ENCODE data around the gene EIF1AY. TPM values are rescaled to one million over a fixed set of nuclear protein-coding genes. Genes with fewer than 3 reads are reported as not detected.
A peak's percentile ranks its signal among the peaks of the same experiment; 100 is the strongest.
"Not testable (repeated sequence)": the region's sequence is repeated elsewhere in the genome, so short reads cannot be mapped to it uniquely, and the experiment has no call there.

The EIF1AY gene
- total RNA-seq: 29.0 TPM in 1 of 2 replicates, not detected in the other

- DNase-seq: peak; percentile 91
Measured at GRCh38 chrY:20575531-20576121, at the start of gene EIF1AY. Gene EIF1AY (plus strand): TSS chrY:20575776. CDS start chrY:20575872, 96 bp downstream.

- DNase-seq: no peak
Measured at GRCh38 chrY:20528435-20528834, 47.1 kb upstream of the EIF1AY start.

- no peak for DNase-seq
Measured at GRCh38 chrY:20538186-20538585, 37.4 kb upstream of the EIF1AY start.

GRCh38 chrY:20538933-20539332 is 36.6 kb upstream of the EIF1AY start:
- DNase-seq: no peak

GRCh38 chrY:20544451-20544960 is 31.1 kb upstream of the EIF1AY start:
- no peak for DNase-seq

GRCh38 chrY:20546071-20546470 is 29.5 kb upstream of the EIF1AY start:
- DNase-seq: no peak

- no peak for DNase-seq
Measured at GRCh38 chrY:20549289-20549688, 26.3 kb upstream of the EIF1AY start.

- no peak for DNase-seq
Measured at GRCh38 chrY:20551840-20552239, 23.7 kb upstream of the EIF1AY start.

- DNase-seq: not testable (repeated sequence)
Measured at GRCh38 chrY:20552764-20553323, 22.7 kb upstream of the EIF1AY start.

GRCh38 chrY:20555820-20556219 is 19.8 kb upstream of the EIF1AY start:
- DNase-seq: no peak

- peak; percentile 38 for DNase-seq
Measured at GRCh38 chrY:20558677-20559076, 16.9 kb upstream of the EIF1AY start.

GRCh38 chrY:20559873-20560512 is 15.6 kb upstream of the EIF1AY start:
- DNase-seq: no peak

GRCh38 chrY:20571306-20571705 is 4.3 kb upstream of the EIF1AY start:
- no peak for DNase-seq

GRCh38 chrY:20576506-20576905 is 930 bp downstream of the EIF1AY start:
- DNase-seq: peak; percentile 4

GRCh38 chrY:20578206-20578605 is 2.6 kb downstream of the EIF1AY start:
- no peak for DNase-seq

GRCh38 chrY:20581687-20582086 is 6.1 kb downstream of the EIF1AY start:
- DNase-seq: no peak

- DNase-seq: no peak
Measured at GRCh38 chrY:20586161-20586560, 10.6 kb downstream of the EIF1AY start.

Other genes with a start within 250 kb of the EIF1AY start
- not detected in 2 replicates for gene RPS4Y2, start 180.3 kb downstream of the EIF1AY start, total RNA-seq